ENCODE results near the gene LRRC14B.

The LRRC14B gene

GRCh38 chr5:191036-191948 lies at the start of gene LRRC14B:
Gene LRRC14B (plus strand): TSS chr5:191495. CDS start chr5:191539, 44 bp downstream.
- no peak for ATAC-seq
- DNase-seq: no peak

DNA sequence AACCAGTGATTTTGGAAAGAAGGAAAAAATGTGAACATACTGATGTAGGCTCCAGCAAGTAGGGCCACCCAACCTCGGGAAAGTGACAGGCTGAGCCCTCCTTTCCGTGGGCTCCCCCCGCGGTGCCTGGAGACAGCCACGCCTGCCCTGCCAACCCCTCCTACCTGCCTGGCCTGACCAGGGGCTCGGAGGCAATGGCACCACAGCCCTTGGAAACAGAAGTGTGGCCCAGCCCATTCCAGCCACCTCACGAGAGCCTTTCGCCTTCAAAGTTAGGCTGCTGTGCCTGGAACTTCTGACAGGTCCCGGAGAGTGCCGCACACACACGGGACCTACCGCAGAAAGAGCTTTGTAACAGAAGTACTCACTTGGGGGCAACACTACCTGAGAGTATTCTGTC lies 49.5 kb upstream of the LRRC14B start:
- ATAC-seq: no peak
- DNase-seq: no peak

GRCh38 chr5:142246-142810 lies 49.0 kb upstream of the LRRC14B start:
- no peak for DNase-seq

GRCh38 chr5:143041-143440 lies 48.3 kb upstream of the LRRC14B start:
- ATAC-seq (no peak), DNase-seq (no peak)

More at GRCh38 chr5:142246-142810, 49.0 kb upstream of the LRRC14B start:
- ATAC-seq: no peak

DNA sequence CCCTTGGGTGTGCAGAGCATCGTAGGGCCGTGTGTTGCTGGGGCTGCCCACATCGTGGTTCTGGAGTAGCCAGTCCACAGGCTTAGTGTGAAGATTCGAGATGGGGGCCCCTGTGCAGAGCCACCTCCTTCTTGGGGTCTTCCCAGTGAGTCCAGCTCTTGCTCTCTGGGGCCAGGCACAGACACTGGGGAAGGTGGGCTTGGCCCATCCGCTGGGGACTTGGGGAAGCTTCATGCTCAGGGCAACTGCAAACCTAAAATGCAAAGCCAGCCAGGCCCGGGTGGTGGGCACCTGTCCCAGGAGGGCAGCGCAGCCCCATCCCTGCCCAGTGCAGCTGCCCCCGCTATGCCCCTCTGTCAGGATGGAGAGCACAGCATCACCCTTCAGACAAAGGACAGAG lies 46.4 kb upstream of the LRRC14B start:
- DNase-seq (no peak), ATAC-seq (no peak)

DNA sequence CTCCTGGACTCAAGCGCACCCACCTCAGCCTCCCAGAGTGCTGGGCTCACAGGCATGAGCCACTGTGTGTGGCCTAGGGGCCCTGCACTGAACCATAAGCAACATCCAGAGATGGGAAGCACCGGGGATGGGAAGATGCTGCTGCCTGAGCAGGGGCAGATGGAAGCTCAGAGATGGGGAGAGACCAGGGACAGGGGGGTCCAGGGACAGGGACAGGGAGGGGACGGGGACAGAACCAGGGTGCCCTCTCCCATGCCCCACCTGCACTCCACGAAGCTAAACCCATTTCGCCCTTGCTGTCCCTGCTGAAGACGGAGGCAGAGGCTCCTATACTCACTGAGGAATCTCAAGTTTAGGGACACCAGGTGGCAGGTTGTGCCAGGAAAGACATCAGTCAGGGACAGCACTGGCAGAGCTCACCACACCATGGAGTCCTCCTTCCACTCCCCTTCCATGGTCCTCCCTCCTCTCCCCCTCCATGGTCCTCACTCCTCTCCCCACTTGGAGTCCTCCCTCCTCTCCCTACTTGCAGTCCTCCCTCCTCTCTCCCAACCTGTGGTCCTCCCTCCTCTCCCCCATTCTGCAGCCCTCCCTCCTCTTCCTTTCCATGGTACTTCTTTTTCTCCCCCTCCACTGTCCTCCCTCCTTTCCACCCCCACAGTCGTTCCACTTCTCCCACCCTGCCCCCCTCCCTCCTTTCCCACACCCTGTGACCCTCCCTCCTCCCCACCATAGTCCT lies 45.5 kb upstream of the LRRC14B start:
- no peak for DNase-seq

GRCh38 chr5:147751-148150 lies 43.5 kb upstream of the LRRC14B start:
- ATAC-seq: no peak
- DNase-seq: no peak

More for the DNA sequence above, 45.5 kb upstream of the LRRC14B start:
- ATAC-seq: peak; percentile 35

DNA sequence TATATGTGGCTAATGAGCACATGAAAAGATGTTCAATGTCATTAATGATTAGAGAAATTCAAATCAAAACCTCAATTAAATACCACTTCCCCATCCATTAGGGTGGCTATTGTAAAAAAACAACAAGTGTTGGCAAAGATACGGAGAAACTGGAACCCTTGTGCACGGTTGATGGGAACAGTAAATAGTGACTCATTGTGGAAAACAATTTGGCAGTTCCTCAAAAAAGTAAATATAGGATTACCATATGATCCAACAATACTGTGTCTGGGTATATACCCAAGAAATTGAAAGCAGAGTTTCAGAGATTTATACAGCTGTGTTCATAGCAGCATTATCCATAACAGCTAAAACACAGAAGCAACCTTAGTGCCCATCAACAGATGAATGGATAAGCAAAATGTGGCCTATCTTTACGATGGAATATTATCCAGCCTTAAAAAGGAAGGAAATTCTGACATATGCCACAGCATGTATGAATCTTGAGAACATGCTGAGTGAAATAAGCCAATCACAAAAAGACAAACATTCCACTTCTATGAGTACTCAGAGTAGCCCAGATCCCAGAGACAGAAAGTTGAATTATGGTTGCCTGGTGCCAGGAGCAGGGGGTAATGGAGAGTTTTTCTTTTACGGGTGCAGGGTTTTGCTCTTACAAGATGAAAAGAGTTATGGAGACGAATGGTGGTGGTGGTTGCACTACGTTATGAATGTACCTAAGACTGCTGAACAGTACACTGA lies 41.4 kb upstream of the LRRC14B start:
- ATAC-seq: no peak
- no peak for DNase-seq

- DNase-seq (no peak), ATAC-seq (no peak)
These were observed 40.5 kb upstream of the LRRC14B start for GRCh38 chr5:150746-151145.

DNA sequence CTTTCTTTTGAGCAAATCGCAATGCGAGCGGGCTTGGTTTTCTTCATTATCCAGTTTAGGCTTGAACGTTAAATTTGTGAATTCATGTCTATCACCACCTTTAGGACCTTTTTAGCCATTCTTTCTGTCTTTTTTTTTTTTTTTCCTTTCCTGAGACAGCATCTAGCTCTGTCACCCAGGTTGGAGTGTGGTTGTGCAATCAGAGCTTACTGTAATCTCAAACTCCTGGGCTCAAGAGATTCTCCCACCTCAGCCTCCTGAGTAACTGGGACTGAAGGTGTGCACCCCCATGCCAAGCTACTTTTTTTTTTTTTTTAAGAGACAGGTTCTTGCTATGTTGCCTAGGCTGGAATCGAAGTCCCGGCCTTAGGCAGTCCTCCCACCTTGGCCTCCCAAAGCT lies 39.2 kb upstream of the LRRC14B start:
- no peak for ATAC-seq
- no peak for DNase-seq

DNA sequence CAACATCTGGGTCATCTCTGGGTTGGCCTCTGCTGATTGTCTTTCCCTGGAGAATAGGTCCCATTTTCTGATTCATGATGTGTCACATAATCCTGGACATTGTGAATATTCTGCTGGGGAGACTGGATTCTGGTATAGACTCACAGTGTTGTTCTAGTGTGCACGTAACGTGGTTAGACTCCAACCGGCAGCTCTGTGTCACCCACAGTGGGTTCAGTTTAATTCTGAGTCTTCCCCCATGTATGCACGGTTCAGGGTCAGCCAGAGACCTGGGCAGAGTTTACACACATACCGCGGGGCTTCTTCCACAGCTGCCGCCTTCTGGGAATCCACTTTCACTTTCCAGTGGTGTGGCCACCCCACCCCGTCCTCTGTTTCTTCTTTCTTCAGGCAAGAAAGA lies 38.0 kb upstream of the LRRC14B start:
- DNase-seq: no peak
- ATAC-seq: no peak

DNA sequence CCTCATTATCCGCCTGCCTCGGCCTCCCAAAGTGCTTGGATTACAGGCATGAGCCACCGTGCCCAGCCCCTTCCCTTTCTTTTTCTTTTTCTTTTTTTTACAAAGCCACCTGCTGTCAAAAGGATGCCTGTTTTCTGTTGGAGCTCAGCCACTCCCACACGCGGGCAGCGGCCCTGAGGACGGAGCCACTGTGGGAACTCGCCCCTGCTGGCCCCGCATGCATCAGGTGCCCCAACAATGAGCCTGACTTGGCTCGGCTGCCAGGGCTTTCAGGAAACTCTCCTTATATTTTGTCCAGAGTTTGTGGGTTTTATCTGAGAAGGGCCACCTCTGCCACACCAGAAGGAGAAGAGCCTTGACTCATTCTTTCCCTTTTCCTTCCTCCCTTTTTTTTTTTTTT lies 37.1 kb upstream of the LRRC14B start:
- DNase-seq: no peak
- ATAC-seq: no peak

GRCh38 chr5:154826-155225 lies 36.5 kb upstream of the LRRC14B start:
- ATAC-seq (no peak), DNase-seq (no peak)

GRCh38 chr5:155651-156410 lies 35.5 kb upstream of the LRRC14B start:
- DNase-seq: no peak

DNA sequence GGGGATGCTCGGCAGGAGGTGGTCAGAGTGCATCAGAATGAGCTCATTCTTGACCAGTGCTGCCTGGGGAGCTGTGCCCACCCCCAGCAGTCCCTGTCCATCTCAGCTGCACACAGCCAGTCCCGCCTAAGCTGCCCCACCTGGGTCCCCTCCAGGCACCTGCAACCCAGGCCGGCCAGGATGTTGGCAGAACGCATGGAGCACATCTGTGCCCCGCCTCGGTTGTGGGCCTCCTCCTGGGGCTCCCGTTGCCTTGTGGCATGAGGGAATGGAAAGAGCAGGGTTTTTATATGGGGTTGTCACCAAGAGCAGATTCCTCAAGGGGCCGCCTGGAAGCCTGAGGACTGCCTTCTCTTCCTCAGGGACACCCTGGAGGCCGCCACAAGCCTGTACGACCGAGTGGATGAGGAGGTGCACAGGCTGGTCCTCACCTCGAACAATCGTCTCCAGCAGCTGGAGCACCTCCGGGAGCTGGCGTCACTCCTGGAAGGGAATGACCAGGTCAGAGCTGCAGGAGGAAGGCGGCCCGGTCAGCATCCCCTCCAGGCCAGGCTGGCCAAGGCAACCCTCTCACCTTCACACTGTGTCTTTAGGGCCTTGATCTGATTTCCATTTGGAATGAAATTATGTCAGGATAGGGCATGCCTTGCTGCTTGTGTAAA lies 34.8 kb upstream of the LRRC14B start:
- ATAC-seq (no peak), DNase-seq (no peak)

More at GRCh38 chr5:155651-156410, 35.5 kb upstream of the LRRC14B start:
- no peak for ATAC-seq

DNA sequence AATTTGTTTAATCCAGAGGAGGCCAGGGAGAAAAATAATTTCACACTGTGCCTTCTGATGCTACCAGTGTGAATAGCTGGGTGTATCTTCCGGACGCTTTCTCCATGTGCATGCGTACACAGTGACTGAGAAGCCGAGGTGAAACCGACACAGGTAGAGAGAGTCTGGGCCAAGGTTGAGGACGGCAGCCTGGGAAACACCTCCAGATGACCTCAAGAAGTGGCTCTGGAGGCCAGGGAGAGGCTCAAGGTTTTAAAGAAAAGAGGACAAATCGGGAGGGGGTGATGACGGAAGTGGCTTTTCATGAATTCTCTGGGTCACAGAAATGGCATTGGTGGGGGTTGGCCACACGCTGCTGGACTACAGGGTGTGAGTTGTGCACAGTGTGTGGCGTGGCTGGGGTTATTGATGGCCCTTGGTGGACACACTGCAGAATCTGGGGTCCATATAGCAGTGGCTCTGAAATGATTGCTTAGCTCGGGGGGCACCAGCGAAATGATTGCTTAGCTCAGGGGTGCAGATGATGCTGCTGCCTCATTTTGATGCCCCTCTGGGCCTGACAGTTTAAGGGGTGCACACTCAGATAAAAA lies 34.1 kb upstream of the LRRC14B start:
- DNase-seq: no peak
- ATAC-seq: no peak

DNA sequence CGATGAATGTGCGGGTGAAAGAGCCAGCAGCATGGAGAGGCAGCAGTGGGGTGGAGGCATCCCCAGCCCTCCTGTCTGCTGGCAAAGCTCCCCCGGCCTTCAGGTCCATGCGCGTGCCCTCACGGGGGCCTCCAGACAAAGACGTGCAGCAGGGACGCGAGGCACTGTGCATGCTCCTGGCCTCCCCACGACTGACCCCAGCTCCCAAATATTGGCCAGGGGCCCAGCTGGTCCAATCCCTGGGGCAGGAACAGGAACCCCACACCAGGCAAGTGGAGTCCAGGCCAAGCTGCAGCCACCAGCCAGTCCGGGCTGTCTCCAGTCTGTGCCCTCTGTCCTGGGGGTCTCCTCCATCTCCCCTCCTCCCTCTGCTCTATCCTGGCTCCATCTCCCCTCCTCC lies 33.5 kb upstream of the LRRC14B start:
- no peak for DNase-seq
- ATAC-seq: no peak

DNA sequence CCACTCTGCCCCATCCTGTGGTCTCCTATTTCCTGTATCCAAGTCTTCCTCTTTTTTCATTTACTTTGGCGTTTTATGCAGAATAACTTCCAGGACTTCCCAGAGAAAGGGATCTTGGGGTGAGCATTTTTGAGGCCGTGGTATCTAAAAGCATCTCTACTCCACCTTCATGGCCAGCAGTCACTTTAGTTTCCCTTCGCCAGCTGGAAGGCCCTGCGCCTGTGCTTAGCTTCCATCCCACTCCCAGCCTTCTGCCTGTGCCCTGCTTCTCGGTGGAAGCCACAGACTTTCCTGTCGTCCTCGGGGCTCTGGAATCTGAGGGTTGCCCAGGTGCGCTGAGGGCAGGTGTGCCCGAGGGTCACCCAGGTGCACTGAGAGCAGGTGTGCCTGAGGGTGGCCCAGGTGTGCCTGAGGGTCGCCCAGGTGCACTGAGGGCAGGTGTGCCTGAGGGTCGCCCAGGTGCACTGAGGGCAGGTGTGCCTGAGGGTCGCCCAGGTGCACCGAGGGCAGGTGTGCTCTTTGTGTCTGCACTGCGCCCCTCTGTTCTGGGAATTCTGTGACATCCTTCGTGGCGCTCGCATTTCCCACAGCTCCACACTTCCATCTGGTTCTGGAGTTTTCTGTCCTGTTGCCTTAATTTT lies 32.4 kb upstream of the LRRC14B start:
- ATAC-seq (no peak), DNase-seq (no peak)

- no peak for ATAC-seq
- DNase-seq: no peak
These were observed 31.7 kb upstream of the LRRC14B start for GRCh38 chr5:159448-160172.

- no peak for ATAC-seq
- no peak for DNase-seq
These were observed 31.2 kb upstream of the LRRC14B start for GRCh38 chr5:160173-160510.

All from stimulated activated naive CD8-positive, alpha-beta T cell treated with anti-CD3 and anti-CD28 coated beads, Interleukin-15, Interleukin-2, amounts not matched to agents 100 U/mL and 50 U/mL, for 24 hours (primary cell).